Liver (tissue), 3 donors: Measurements from ENCODE around the gene CCDC77.
"Not testable (repeated sequence)": the region's sequence is repeated elsewhere in the genome, so short reads cannot be mapped to it uniquely, and the experiment has no call there.

ENCODE experiments used
- ATF3 ChIP-seq: IDR thresholded peaks from 2 replicates; pipeline ENCODE4 v1.6.1; 2016; ENCODE audit warnings: antibody characterized with exemption
- CTCF ChIP-seq: fragments of 150-350 bp; IDR thresholded peaks from 2 replicates; pipeline ENCODE4 v1.5.1; 2017; ENCODE audit warnings: improper control_type of control experiment, low read depth, low read length; ENCODE audit not compliant: missing input control
- EGR1 ChIP-seq, 2 donors: IDR thresholded peaks; 2 replicates each; pipeline ENCODE4 v1.6.1; 2016 to 2018; ENCODE audit warnings: antibody characterized with exemption in 2 of 2, low read depth in 2 of 2
- FOXA1 ChIP-seq: IDR thresholded peaks from 2 replicates; pipeline ENCODE4 v1.6.1; 2016; ENCODE audit warnings: antibody characterized with exemption
- GABPA ChIP-seq, 2 donors: IDR thresholded peaks in 1 of 2; conservative IDR thresholded peaks in 1 of 2; 2 replicates each; pipeline ENCODE4 v1.6.1; 2016; ENCODE audit warnings: antibody characterized with exemption in 2 of 2, mild to moderate bottlenecking in 1 of 2, moderate library complexity in 1 of 2
- JUND ChIP-seq, 2 donors: IDR thresholded peaks; 2 replicates each; pipeline ENCODE4 v1.6.1; 2016; ENCODE audit warnings: antibody characterized with exemption in 2 of 2
- MAX ChIP-seq: IDR thresholded peaks from 2 replicates; pipeline ENCODE4 v1.6.1; 2016; ENCODE audit warnings: antibody characterized with exemption
- NR2F2 ChIP-seq: IDR thresholded peaks from 2 replicates; pipeline ENCODE4 v1.6.1; 2016; ENCODE audit warnings: antibody characterized with exemption
- RAD21 ChIP-seq, 2 donors: IDR thresholded peaks; 2 replicates each; pipeline ENCODE4 v1.6.1; 2016; ENCODE audit warnings: antibody characterized with exemption in 2 of 2, mild to moderate bottlenecking in 2 of 2
- REST ChIP-seq: IDR thresholded peaks from 2 replicates; pipeline ENCODE4 v1.6.1; 2016; ENCODE audit warnings: antibody characterized with exemption, mild to moderate bottlenecking
- RXRA ChIP-seq, 2 donors: IDR thresholded peaks; 2 replicates each; pipeline ENCODE4 v1.6.1; 2017 to 2018; ENCODE audit warnings: antibody characterized with exemption in 2 of 2, mild to moderate bottlenecking in 1 of 2
- TAF1 ChIP-seq: conservative IDR thresholded peaks from 2 replicates; pipeline ENCODE4 v1.6.1; 2016; ENCODE audit warnings: antibody characterized with exemption, mild to moderate bottlenecking
- YY1 ChIP-seq: IDR thresholded peaks from 2 replicates; pipeline ENCODE4 v1.6.1; 2016; ENCODE audit warnings: antibody characterized with exemption, mild to moderate bottlenecking
- donor health status: healthy.
- donor health status: healthy.

- TF ChIP-seq TAF1; RAD21 (IDR thresholded peaks at IDR 0.05); GABPA (IDR thresholded peaks at IDR 0.05 in 1 of 2, conservative IDR thresholded peaks at IDR 0.05 in 1 of 2); CTCF; RXRA (IDR thresholded peaks at IDR 0.05); YY1; JUND (IDR thresholded peaks at IDR 0.05); NR2F2; ATF3; MAX; REST; FOXA1; EGR1 (IDR thresholded peaks at IDR 0.05; ENCODE audit: low read depth in 2 of 2): not testable (repeated sequence)
Observed at GRCh38 chr12:435737-436136, 34.3 kb downstream of the CCDC77 start.
